IMR-90 (cell line): ENCODE results near the gene SPINT4. TPM values are rescaled to one million over a fixed set of nuclear protein-coding genes. Genes with fewer than 3 reads are reported as not detected.

Experiments
- ATAC-seq: fragments of 200-7000 bp; cut with Tn5 transposase; 2 replicates; pipeline ENCODE4 v1.9.1; 2020; ENCODE audit warnings: low read depth, mild to moderate bottlenecking, moderate library complexity
- BruUV-seq: library from RNA; stranded (reverse); fragments of 400-500 nt; replicated peaks from 2 replicates; lab custom pipeline; 2021; lab: Mats Ljungman, UMichigan
- CTCF ChIA-PET: fragments of 300-600 bp; formaldehyde crosslinking; extraction: SDS; loops from one replicate; lab custom pipeline; 2021; ENCODE audit warnings: antibody characterized with exemption; lab: Yijun Ruan, JAX
- POLR2A ChIA-PET: fragments of 300-600 bp; sonication (Branson Sonifier 250); formaldehyde crosslinking; loops from one replicate; lab custom pipeline; 2022; ENCODE audit warnings: antibody characterized with exemption; ENCODE audit not compliant: unreplicated experiment; lab: Charles Lee
- DNase-seq: peaks from one replicate; pipeline ENCODE4 v3.0.0; 2013
- H2AFZ ChIP-seq: replicated peaks from 2 replicates; pipeline ENCODE3; 2013; ENCODE audit warnings: low read length, mild to moderate bottlenecking; ENCODE audit not compliant: poor library complexity
- H2AK5ac ChIP-seq: 2 replicates; pipeline ENCODE4 v1.6.1; 2013; ENCODE audit warnings: low read depth, low read length, inconsistent platforms
- H2AK9ac ChIP-seq: replicated peaks from 2 replicates; pipeline ENCODE3; 2013; ENCODE audit warnings: mild to moderate bottlenecking, low read depth, low read length, moderate library complexity; ENCODE audit not compliant: poor library complexity
- H2BK120ac ChIP-seq: 2 replicates; pipeline ENCODE4 v1.6.1; 2013; ENCODE audit warnings: low read depth, low read length, inconsistent platforms
- H2BK15ac ChIP-seq: 3 replicates; pipeline ENCODE4 v1.6.1; 2013; ENCODE audit warnings: low read depth, low read length, inconsistent platforms
- H2BK20ac ChIP-seq: 2 replicates; pipeline ENCODE4 v1.6.1; 2013; ENCODE audit warnings: low read depth, mild to moderate bottlenecking, inconsistent platforms, low read length, moderate library complexity
- H2BK5ac ChIP-seq: 2 replicates; pipeline ENCODE4 v1.6.1; 2013; ENCODE audit warnings: mild to moderate bottlenecking, low read depth, low read length, inconsistent platforms; ENCODE audit not compliant: poor library complexity, severe bottlenecking
- H3K14ac ChIP-seq: replicated peaks from 2 replicates; pipeline ENCODE4 v1.6.1; 2013; ENCODE audit warnings: low read depth, low read length, inconsistent platforms
- H3K18ac ChIP-seq: 2 replicates; pipeline ENCODE4 v1.6.1; 2013; ENCODE audit warnings: low read depth, low read length, control low read depth
- H3K23ac ChIP-seq: 2 replicates; pipeline ENCODE4 v1.6.1; 2013; ENCODE audit warnings: low read depth, low read length, inconsistent platforms
- H3K27ac ChIP-seq: 2 replicates; pipeline ENCODE4 v1.5.1; 2013; ENCODE audit warnings: mild to moderate bottlenecking, control low read depth, low read length; ENCODE audit not compliant: insufficient read depth
- H3K27me3 ChIP-seq: 2 replicates; pipeline ENCODE4 v1.6.1; 2013; ENCODE audit warnings: low read length; ENCODE audit not compliant: control insufficient read depth, insufficient read depth
- H3K36me3 ChIP-seq: 2 replicates; pipeline ENCODE4 v1.6.1; 2013; ENCODE audit warnings: low read length, mixed read lengths; ENCODE audit not compliant: control insufficient read depth, insufficient read depth
- H3K4ac ChIP-seq: 2 replicates; pipeline ENCODE4 v1.6.1; 2013; ENCODE audit warnings: low read depth, low read length, inconsistent platforms
- H3K4me1 ChIP-seq: 2 replicates; pipeline ENCODE4 v1.6.1; 2013; ENCODE audit warnings: low read length, mixed read lengths; ENCODE audit not compliant: control insufficient read depth, insufficient read depth
- H3K4me2 ChIP-seq: 2 replicates; pipeline ENCODE4 v1.6.1; 2013; ENCODE audit warnings: low read depth, mild to moderate bottlenecking, control low read depth, low read length, moderate library complexity
- H3K4me3 ChIP-seq: 2 replicates; pipeline ENCODE4 v1.5.1; 2013; ENCODE audit warnings: low read depth, mild to moderate bottlenecking, control low read depth, low read length, moderate library complexity; ENCODE audit not compliant: insufficient read depth
- H3K56ac ChIP-seq: 2 replicates; pipeline ENCODE4 v1.6.1; 2013; ENCODE audit warnings: low read length, inconsistent platforms; ENCODE audit not compliant: insufficient read depth; ENCODE audit errors: extremely low read depth
- H3K79me1 ChIP-seq, 2 experiments: 2 replicates each; pipeline ENCODE4 v1.6.1; 2013; ENCODE audit warnings: low read length in 2 of 2, inconsistent platforms in 1 of 2, low read depth in 1 of 2
- H3K9ac ChIP-seq: 2 replicates; pipeline ENCODE4 v1.6.1; 2013; ENCODE audit warnings: low read depth, low read length, control low read depth
- H3K9me1 ChIP-seq: 2 replicates; pipeline ENCODE4 v1.6.1; 2013; ENCODE audit warnings: low read length, inconsistent platforms; ENCODE audit not compliant: insufficient read depth
- H3K9me3 ChIP-seq: 2 replicates; pipeline ENCODE4 v1.6.1; 2013; ENCODE audit warnings: low read length; ENCODE audit not compliant: control insufficient read depth, insufficient read depth
- H4K20me1 ChIP-seq: 2 replicates; pipeline ENCODE4 v1.6.1; 2013; ENCODE audit warnings: low read length, inconsistent platforms; ENCODE audit not compliant: insufficient read depth
- H4K5ac ChIP-seq: 2 replicates; pipeline ENCODE4 v1.6.1; 2013; ENCODE audit warnings: mild to moderate bottlenecking, low read depth, low read length, control low read depth
- H4K8ac ChIP-seq, 2 experiments: 2 replicates each; pipeline ENCODE4 v1.6.1; 2013; ENCODE audit warnings: low read depth in 2 of 2, low read length in 2 of 2, control low read depth in 1 of 2, inconsistent platforms in 1 of 2
- H4K91ac ChIP-seq: 2 replicates; pipeline ENCODE4 v1.6.1; 2013; ENCODE audit warnings: low read depth, low read length, inconsistent platforms; ENCODE audit not compliant: insufficient read depth
- CTCF ChIP-seq: conservative IDR thresholded peaks from 2 replicates; pipeline ENCODE4 v1.5.1; 2012; ENCODE audit warnings: mild to moderate bottlenecking, low read depth, low read length, improper control_type of control experiment
- MXI1 ChIP-seq: IDR thresholded peaks from 2 replicates; pipeline ENCODE4 v1.6.1; 2012; ENCODE audit warnings: low read depth, mild to moderate bottlenecking, low read length, moderate library complexity, borderline replicate concordance
- RCOR1 ChIP-seq: IDR thresholded peaks from 2 replicates; pipeline ENCODE4 v1.6.1; 2012; ENCODE audit warnings: mild to moderate bottlenecking, low read length, improper control_type of control experiment; ENCODE audit not compliant: insufficient replicate concordance
- dilution Hi-C: fragments of 300-500 bp; cut with HindIII; formaldehyde crosslinking; loops from one replicate; pipeline ENCODE4 v1.14.3; 2018; ENCODE audit warnings: low sequenced_read_pairs; ENCODE audit not compliant: unreplicated experiment
- in situ Hi-C: fragments of 300-500 bp; cut with MboI; formaldehyde crosslinking; loops from 3 replicates; pipeline ENCODE4 v1.14.3; 2019; ENCODE audit warnings: low sequenced_read_pairs, inconsistent platforms, mixed read lengths
- intact Hi-C: fragments of 100-400 bp; cut with micrococcal nuclease; formaldehyde crosslinking; loops from 2 replicates; pipeline ENCODE4 v1.10.0; 2022
- polyA plus RNA-seq, 3 experiments: library from polyadenylated mRNA; depleted of rRNA; stranded (reverse); fragments of >200 nt; gene quantifications; 2 replicates each; pipeline ENCODE4 v1.2.3, GENCODE V29; 2012; ENCODE audit warnings: low replicate concordance in 1 of 3
- total RNA-seq: library from RNA; depleted of rRNA; stranded (reverse); fragments of >200 nt; gene quantifications from 2 replicates; pipeline ENCODE4 v1.2.3, GENCODE V29; 2012

Gene SPINT4
- total and polyA plus RNA-seq, 2 of the 4 experiments (the other 2 are of a cell fraction), result not detected

- H3K79me1 ChIP-seq, result no peaks in the 10 kb centered on the region
- H3K56ac ChIP-seq, result no peak overlapping the region
- ChIA-PET CTCF (no interaction called here), POLR2A (no interaction called here)
- TF ChIP-seq MXI1 (no peak), RCOR1 (no peak), CTCF (no peak)
- BruUV-seq, result no TSS peak
- no peak overlapping the region for H3K23ac ChIP-seq
- H2BK5ac ChIP-seq, result no peak overlapping the region
- intact Hi-C loops (no loop called here), dilution Hi-C loops (no loop called here), in situ Hi-C loops (no loop called here)
- DNase-seq (no peak), ATAC-seq (no peak)
- H2BK20ac ChIP-seq, result no peak overlapping the region
- H4K20me1 ChIP-seq, result no peaks in the 10 kb centered on the region
- no peak overlapping the region for H2BK120ac ChIP-seq
- no peak overlapping the region for H2BK15ac ChIP-seq
- no peak overlapping the region for H3K14ac ChIP-seq
- 0 out of 2 replicates have a peak, but pooled peaks cover 2% of the 10 kb centered on the region for H3K9me3 ChIP-seq
- H3K36me3 ChIP-seq, result no peaks in the 10 kb centered on the region
- H2AFZ ChIP-seq, result no peak overlapping the region
- H3K4me1 ChIP-seq, result no peaks in the 10 kb centered on the region
- no peak overlapping the region for H4K91ac ChIP-seq
- H3K27ac ChIP-seq, result no peak overlapping the region
- H3K9me1 ChIP-seq, result no peaks in the 10 kb centered on the region
- no peak overlapping the region for H3K4me3 ChIP-seq
- no peak overlapping the region for H3K9ac ChIP-seq
- no peak overlapping the region for H3K4ac ChIP-seq
- H2AK5ac ChIP-seq, result no peak overlapping the region
- H4K5ac ChIP-seq, result no peak overlapping the region
- no peak overlapping the region for H3K18ac ChIP-seq
- no peak overlapping the region for H4K8ac ChIP-seq
- H2AK9ac ChIP-seq, result no peak overlapping the region
- no peaks in the 10 kb centered on the region for H3K27me3 ChIP-seq
- no peak overlapping the region for H3K4me2 ChIP-seq
These were observed 10.1 kb downstream of the SPINT4 start for GRCh38 chr20:45732199-45732598.
